Astrocyte of the hippocampus (primary cell): ENCODE measurements around the gene TUNAR.
A peak's percentile ranks its signal among the peaks of the same experiment; 100 is the strongest.

ENCODE experiments used
- DNase-seq: peaks from one replicate; pipeline ENCODE4 v3.0.0; 2011; ENCODE audit warnings: low read depth, low spot score

The TUNAR gene

GRCh38 chr14:95872777-95873176, 3.9 kb upstream of the TUNAR start:
- no peak for DNase-seq

- DNase-seq = peak; percentile 12
These were observed 536 bp upstream of the TUNAR start for GRCh38 chr14:95875831-95876760.

- DNase-seq = no peak
These were observed 1.0 kb downstream of the TUNAR start for GRCh38 chr14:95877633-95878032.

- no peak for DNase-seq
These were observed 7.7 kb downstream of the TUNAR start for GRCh38 chr14:95884377-95884776.

DNA sequence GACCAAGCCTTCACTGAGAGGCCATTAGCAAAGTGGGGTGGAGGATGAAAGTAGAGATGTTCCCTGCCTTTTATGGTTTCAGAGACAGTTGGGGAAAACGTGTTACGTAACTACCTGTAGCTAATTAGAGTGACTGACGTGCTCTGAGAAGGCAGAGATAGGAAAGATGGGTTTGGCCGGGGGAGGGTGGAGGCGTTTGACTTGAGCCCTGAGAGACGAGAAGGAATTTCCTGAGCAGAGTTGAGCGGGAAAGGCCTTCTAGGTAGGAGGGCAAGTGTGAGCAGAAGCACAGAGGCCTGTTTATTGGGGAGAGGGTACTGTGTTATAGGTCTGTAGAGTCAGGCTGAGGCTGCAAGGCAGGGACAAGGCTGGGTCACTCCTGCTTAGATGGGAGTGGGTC, 8.6 kb downstream of the TUNAR start:
- DNase-seq = no peak

GRCh38 chr14:95885866-95886265, 9.2 kb downstream of the TUNAR start:
- DNase-seq = peak; percentile 46

DNA sequence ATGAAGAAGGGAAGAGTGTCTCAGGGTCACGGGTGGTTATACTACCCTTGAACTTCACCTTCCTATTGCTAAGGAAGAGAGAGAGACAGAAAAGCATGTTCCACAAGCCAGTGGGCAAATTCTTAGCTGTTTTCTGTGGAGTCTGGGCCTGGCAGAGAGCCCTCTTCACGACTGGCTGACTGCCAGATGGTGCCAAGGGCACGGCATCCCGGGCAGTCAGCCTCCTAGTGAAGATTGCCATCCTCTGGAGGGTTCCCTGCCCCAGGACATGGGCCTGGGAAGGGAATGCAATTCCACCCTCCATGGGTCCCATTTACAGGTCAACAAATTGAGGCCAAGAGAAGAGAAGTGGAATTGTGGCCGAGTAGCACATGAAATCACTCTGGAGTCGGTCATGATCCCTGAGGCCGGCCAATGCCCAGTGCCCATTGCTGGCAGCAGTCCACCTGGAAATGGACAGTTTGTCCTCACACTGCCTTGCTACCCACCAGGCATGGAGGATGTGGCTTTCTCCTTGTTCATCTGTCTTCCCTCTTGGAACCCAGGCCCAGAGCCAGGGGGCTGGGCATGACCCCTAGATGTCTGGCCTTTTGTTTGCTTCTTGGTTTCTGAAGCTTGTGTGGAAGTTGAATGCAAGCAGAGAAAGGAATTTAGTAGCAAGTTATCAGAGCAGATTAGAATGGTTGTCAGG, 9.9 kb downstream of the TUNAR start:
- DNase-seq = peak; percentile 6

DNA sequence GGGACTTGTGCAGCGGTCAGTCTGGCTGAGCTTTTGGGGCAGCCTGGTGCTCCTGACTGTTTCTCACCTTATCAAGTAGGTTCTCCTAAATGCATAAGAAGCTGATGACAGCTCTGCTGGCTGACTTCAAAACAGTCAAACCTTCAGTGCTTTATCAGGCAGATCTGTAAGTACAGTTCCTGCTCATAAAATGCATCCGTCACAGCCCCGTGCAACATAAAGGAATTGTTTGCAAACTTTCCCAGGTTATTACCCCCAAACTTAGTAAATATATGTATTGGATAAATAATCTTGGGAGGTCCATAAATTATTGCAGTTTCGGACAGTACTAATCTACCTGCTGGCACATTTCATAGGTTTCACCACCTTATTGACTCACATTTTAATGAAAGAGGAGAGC, 10.7 kb downstream of the TUNAR start:
- no peak for DNase-seq

- no peak for DNase-seq
These were observed 12.8 kb downstream of the TUNAR start for GRCh38 chr14:95889236-95889979.

GRCh38 chr14:95891742-95892141, 15.1 kb downstream of the TUNAR start:
- DNase-seq = peak; percentile 33

DNA sequence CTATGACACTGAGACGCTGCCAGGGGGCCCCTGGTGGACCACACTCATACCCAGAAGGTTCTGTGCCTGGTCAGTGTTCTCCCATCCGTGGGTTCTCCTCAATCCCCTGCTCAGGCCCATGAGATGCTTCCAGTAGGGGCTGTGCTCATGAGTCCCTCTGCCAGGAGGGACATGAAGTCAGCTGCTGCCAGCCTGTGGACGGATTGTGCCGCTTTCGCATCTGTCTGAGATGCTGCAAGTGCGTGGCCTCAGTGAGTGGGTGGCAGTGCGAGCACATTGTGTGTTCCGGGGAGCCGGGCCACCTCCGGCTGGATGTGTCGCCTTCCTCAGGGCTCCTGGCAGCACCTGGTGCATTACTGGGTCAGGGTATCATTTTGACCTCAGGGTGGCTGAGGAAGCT, 15.5 kb downstream of the TUNAR start:
- no peak for DNase-seq

DNA sequence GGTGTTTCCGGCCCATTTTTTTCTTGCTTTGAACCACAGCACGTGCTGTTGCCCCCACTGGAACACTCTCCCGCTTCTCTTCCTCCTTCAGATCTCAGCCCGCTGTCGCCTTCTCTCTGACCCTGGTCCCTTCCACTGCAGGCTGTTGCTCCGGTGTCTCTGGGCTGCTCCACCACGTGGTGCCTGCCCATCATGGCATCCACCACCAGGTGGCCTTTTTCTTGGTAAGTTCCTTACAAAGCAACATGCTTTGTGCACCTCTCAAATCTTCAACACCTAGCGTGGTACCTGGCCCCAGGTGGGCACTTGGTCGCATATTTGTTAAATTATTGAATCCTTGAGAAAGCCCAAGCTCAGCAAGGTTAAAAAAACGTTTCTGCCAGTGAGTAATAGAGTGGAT, 19.1 kb downstream of the TUNAR start:
- peak; percentile 9 for DNase-seq

GRCh38 chr14:95896498-95897135, 20.0 kb downstream of the TUNAR start:
- DNase-seq = no peak

DNA sequence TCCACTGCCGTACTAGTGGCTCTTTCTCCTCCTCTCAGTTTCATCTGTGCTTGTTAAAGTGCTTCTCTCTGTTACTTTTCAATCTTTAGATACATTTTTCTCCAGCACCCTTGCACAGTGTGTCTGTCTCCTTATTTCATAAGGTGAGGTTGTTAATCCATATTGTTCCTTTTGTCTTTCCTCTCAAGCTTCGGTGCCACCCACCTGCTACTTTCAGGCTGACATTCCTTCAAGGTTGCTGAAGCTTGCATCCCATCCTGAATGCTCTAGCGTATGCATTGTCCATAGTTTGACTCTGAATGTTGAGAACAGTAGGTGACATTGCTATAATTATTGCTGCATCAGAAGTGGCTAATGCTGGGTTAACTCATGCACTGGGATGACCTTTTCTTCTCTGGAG, 20.6 kb downstream of the TUNAR start:
- no peak for DNase-seq

- peak; percentile 28 for DNase-seq
These were observed 24.4 kb downstream of the TUNAR start for GRCh38 chr14:95901054-95901453.

GRCh38 chr14:95902273-95902826, 25.7 kb downstream of the TUNAR start:
- no peak for DNase-seq

- no peak for DNase-seq
These were observed 26.5 kb downstream of the TUNAR start for GRCh38 chr14:95903165-95903564.

GRCh38 chr14:95903616-95904107, 27.0 kb downstream of the TUNAR start:
- DNase-seq = no peak

DNA sequence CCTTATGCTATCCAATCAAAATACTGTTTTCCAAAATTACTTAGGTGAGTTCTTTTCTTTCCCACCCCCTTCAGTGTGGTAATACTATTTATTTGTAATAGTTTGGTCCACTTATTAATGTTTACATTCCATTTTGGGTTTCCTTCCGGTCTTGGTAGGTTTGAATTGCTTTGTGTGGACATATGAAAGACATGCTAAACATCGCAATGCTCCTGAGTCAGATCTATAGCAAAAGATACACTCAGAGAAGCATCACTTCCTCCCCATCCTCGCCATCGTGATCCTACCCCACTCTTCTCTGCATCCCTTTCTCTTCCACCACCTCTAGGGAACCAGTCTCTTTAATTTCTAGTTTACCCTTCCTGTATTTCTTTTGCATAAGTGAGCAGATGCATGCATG, 30.0 kb downstream of the TUNAR start:
- no peak for DNase-seq

DNA sequence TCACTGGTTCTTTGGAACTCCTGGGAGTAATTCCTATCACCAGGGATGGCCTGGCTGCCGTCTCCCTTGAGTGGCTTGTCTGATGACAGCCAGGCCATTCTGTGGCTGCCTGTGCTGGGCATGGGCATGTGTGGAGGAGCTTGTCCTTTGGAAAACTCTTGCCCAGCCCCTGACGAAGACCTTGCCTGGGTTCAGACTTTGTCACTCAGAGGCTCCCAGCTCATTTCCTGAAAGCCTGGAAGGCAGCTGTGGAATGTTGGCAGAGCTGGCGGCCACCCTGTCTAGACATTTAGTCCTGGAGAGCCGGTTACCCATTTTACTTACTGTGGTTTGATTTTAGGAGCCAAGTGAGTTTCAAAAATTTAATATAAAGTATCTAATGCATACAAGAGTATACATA, 34.0 kb downstream of the TUNAR start:
- peak; percentile 5 for DNase-seq

DNA sequence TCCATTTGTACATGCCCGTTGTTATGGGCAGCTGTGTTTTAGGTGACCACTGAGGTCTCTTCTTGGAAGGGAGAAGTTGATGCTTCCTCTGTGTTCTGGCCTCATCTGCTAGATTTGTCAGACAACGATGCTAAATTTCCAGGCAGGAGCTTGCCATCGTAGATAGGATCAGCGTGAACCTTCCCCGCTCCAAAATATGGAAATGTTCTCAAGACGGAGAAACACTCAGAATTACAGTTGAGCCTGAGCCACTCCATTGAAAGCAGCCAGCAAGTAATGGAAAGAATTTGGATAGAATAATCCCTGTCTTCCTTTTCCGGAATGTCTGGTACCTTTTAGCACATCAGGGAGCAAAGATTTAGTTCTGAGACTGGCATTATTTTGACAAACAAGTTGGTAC, 34.8 kb downstream of the TUNAR start:
- DNase-seq = no peak
